KMS-11 (cell line): ENCODE measurements around the gene SOCS3.

Source experiments
- H2AFZ ChIP-seq: fragments of 200-600 bp; sonication (generic); 2 replicates; pipeline ENCODE4 v1.6.1; 2016; ENCODE audit warnings: antibody characterized with exemption, mixed run types, low read depth
- H3K27ac ChIP-seq: fragments of 200-600 bp; sonication (generic); 2 replicates; pipeline ENCODE4 v1.6.1; 2016; ENCODE audit warnings: mild to moderate bottlenecking, mixed run types
- H3K27me3 ChIP-seq: fragments of 200-600 bp; sonication (generic); 2 replicates; pipeline ENCODE4 v1.6.1; 2017; ENCODE audit warnings: mild to moderate bottlenecking, low read depth, mixed run types, moderate library complexity; ENCODE audit not compliant: insufficient read depth
- H3K36me3 ChIP-seq: fragments of 200-600 bp; sonication (generic); 2 replicates; pipeline ENCODE4 v1.6.1; 2017; ENCODE audit warnings: mild to moderate bottlenecking, mixed run types; ENCODE audit not compliant: insufficient read depth
- H3K4me1 ChIP-seq: fragments of 200-600 bp; sonication (generic); 2 replicates; pipeline ENCODE4 v1.6.1; 2016; ENCODE audit warnings: mild to moderate bottlenecking, low read depth, mixed run types; ENCODE audit not compliant: poor library complexity, severe bottlenecking
- H3K4me2 ChIP-seq: fragments of 200-600 bp; sonication (generic); 2 replicates; pipeline ENCODE4 v1.7.0; 2016; ENCODE audit warnings: mild to moderate bottlenecking, mixed run types
- H3K4me3 ChIP-seq: fragments of 200-600 bp; sonication (generic); IDR thresholded peaks from 2 replicates; pipeline ENCODE4 v1.6.1; 2017; ENCODE audit warnings: low read depth, low read length, mixed read lengths; ENCODE audit not compliant: insufficient read depth
- H3K79me2 ChIP-seq: fragments of 200-600 bp; sonication (generic); 2 replicates; pipeline ENCODE4 v1.6.1; 2016; ENCODE audit warnings: low read depth, mixed run types; ENCODE audit not compliant: insufficient read depth
- H3K9ac ChIP-seq: fragments of 200-600 bp; sonication (generic); 2 replicates; pipeline ENCODE4 v1.6.1; 2016; ENCODE audit warnings: mild to moderate bottlenecking, mixed run types
- H4K20me1 ChIP-seq: fragments of 200-600 bp; sonication (generic); 2 replicates; pipeline ENCODE4 v1.6.1; 2016; ENCODE audit warnings: mild to moderate bottlenecking, mixed run types; ENCODE audit not compliant: insufficient read depth
- CTCF ChIP-seq: fragments of 200-600 bp; sonication (generic); conservative IDR thresholded peaks from 2 replicates; pipeline ENCODE4 v1.6.1; 2017; ENCODE audit warnings: low read depth, mild to moderate bottlenecking, antibody characterized with exemption, low read length, moderate library complexity, mixed read lengths

Gene SOCS3

GRCh38 chr17:78378225-78379130, 18.6 kb upstream of the SOCS3 start, which contains the start of gene PGS1:
PGS1 (plus strand) TSS chr17:78378649; CDS start chr17:78378666, 17 bp downstream.
- TF ChIP-seq CTCF, result no peak
- Histone ChIP-seq H3K9ac (peak within 1 kb of the TSS; percentile 76), H3K4me1 (peaks cover 49% of the 10 kb centered on the region), H2AFZ (peak within 1 kb of the TSS; percentile 97), H3K27me3 (no peaks in the 10 kb centered on the region), H3K4me3 (no peak within 1 kb of the TSS), H3K27ac (peak within 1 kb of the TSS; percentile 26), H3K36me3 (no peaks in the 10 kb centered on the region), H4K20me1 (no peaks in the 10 kb centered on the region), H3K4me2 (peak within 1 kb of the TSS; percentile 100), H3K79me2 (peaks cover 53% of the 10 kb centered on the region)

GRCh38 chr17:78377858-78378224, 18.0 kb upstream of the SOCS3 start:
- no peaks in the 10 kb centered on the region for H3K27me3 ChIP-seq
- H4K20me1 ChIP-seq, result no peaks in the 10 kb centered on the region
- H3K4me1 ChIP-seq, result peaks cover 43% of the 10 kb centered on the region
- no peak for TF ChIP-seq CTCF
- H3K27ac ChIP-seq, result peak overlapping the region; percentile 26
- peak overlapping the region; percentile 97 for H2AFZ ChIP-seq
- peak overlapping the region; percentile 100 for H3K4me2 ChIP-seq
- H3K4me3 ChIP-seq, result no peak overlapping the region
- peaks cover 46% of the 10 kb centered on the region for H3K79me2 ChIP-seq
- H3K9ac ChIP-seq, result peak overlapping the region; percentile 76; the same call in 1 of the 2 replicates
- H3K36me3 ChIP-seq, result no peaks in the 10 kb centered on the region

DNA sequence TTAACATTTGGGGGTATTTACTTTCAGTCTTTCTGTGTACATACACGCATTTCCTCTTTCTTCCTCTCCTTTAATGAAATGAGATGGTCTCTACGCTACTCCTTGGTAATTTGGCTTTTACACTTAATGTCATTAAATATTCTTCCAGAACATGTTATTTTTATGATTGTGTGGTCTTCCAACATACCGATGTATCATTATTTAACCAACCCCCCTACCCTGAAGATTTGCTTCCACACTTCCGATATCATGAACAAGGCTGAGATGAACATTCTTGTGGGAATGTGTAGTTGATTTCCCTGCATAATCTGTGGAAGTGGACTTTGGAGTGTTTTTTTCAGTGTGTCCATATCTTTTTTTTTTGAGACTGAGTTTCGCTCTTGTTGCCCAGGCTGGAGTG, 16.3 kb upstream of the SOCS3 start:
- Histone ChIP-seq H3K4me1 (peaks cover 34% of the 10 kb centered on the region), H3K79me2 (peaks cover 30% of the 10 kb centered on the region), H3K4me3 (no peak overlapping the region), H3K27ac (no peak overlapping the region), H2AFZ (no peak overlapping the region), H3K9ac (no peak overlapping the region), H4K20me1 (no peaks in the 10 kb centered on the region), H3K36me3 (no peaks in the 10 kb centered on the region), H3K4me2 (no peak overlapping the region), H3K27me3 (no peaks in the 10 kb centered on the region)
- no peak for TF ChIP-seq CTCF

DNA sequence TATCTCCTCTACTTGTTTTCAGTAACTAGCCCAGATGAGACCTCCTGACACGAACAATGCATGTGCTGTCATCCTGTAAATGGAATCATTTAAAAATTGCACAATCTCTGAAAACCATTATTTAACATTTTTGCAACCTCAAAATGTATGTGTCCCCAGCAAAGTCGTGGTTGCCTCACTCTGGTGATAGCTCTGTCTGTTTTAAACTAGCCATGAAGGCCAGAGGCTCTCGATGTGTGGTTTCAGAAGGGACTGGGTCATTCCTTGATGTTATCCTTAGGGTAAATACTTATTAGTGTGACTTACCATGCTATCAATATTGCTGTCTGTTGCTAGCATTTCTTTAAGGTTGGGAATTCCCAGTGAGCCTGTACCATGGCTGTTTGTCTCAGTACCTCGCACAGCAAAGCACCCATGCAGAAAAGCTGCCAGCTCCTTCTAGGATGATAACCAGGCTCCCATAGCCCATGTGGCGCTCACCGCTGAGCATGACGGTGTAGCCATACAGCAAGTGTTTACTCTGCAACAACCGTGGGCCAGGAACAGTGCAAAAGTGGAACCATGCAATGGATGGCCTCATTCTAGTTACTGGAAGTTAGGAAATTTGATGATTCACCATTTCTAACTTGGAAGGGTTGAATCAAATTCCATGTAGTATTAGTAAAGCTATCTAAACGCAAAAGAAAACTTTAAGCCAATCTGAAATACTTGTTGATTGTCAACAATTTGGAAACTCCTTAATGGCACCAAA, 15.7 kb upstream of the SOCS3 start:
- Histone ChIP-seq H3K9ac (no peak overlapping the region), H3K4me2 (no peak overlapping the region), H3K36me3 (no peaks in the 10 kb centered on the region), H3K79me2 (peaks cover 24% of the 10 kb centered on the region), H2AFZ (no peak overlapping the region), H3K4me3 (no peak overlapping the region), H3K27ac (no peak overlapping the region), H3K27me3 (no peaks in the 10 kb centered on the region), H3K4me1 (peaks cover 28% of the 10 kb centered on the region), H4K20me1 (no peaks in the 10 kb centered on the region)
- TF ChIP-seq CTCF, result no peak
